ENCODE measurements around the gene MRNIP. TPM values are rescaled to one million over a fixed set of nuclear protein-coding genes. Genes with fewer than 3 reads are reported as not detected.

The MRNIP gene
- total RNA-seq, 1 experiment from 2014 or later, result 31.1 TPM

DNA sequence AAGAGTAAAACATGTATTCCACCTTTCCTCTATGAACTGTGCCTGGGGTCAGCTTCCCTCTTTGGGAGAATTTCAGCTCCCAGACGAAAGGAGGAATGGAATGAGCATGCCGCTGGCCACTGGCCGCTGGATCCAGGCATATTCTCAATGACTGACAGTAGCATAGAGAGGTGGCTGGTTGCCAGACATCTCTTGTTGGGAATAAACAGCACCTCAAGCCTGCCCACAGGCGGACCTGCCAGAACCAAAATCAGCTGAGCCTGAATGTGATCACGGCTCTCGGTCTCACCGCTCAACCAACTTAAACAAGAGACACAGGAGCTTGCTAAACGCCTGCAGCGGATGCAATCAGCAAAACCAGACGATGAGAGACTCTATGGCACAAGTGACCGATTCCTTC is 28.5 kb upstream of the MRNIP start:
- Histone ChIP-seq H2BK20ac (ENCODE audit: low read depth, low read length, poor library complexity, severe bottlenecking) (no peak overlapping the region), H2BK12ac (ENCODE audit: insufficient read length, low read depth, low read length) (no peak overlapping the region), H3K9me3 (ENCODE audit: control insufficient read depth, low read depth, low read length) (peaks cover 15% of the 10 kb centered on the region), H2BK120ac (ENCODE audit: low read depth, low read length, poor library complexity, severe bottlenecking) (no peak overlapping the region), H3K79me2 (ENCODE audit: insufficient read depth, low read length) (no peaks in the 10 kb centered on the region), H4K5ac (ENCODE audit: insufficient read length, low read depth, low read length) (no peak overlapping the region), H3K27me3 (ENCODE audit: insufficient read depth, low read length) (no peaks in the 10 kb centered on the region), H3K18ac (ENCODE audit: insufficient read length, low read depth, low read length) (no peak overlapping the region), H3K27ac (ENCODE audit: insufficient read length, low read depth, low read length) (no peak overlapping the region), H4K8ac (replicated peaks; ENCODE audit: insufficient read length, low read depth, low read length) (no peak overlapping the region), H3K4me2 (ENCODE audit: insufficient read depth, insufficient read length, low read length) (no peak overlapping the region), H4K91ac (ENCODE audit: insufficient read length, low read depth, low read length) (no peak overlapping the region), H3K4me1 (ENCODE audit: insufficient read depth, low read length) (no peaks in the 10 kb centered on the region), H2AFZ (ENCODE audit: low read length) (no peak overlapping the region), H2BK15ac (ENCODE audit: low read depth, low read length) (no peak overlapping the region), H3K56ac (ENCODE audit: insufficient read length, low read depth, low read length) (no peak overlapping the region), H3K23ac (ENCODE audit: insufficient read length, low read depth, low read length) (no peak overlapping the region), H4K20me1 (ENCODE audit: control insufficient read depth, insufficient read depth, insufficient read length) (no peaks in the 10 kb centered on the region), H3K9ac (ENCODE audit: extremely low read depth, insufficient read length, low read length) (no peak overlapping the region), H3K23me2 (ENCODE audit: insufficient read length, low read depth, low read length, poor library complexity, severe bottlenecking) (no peaks in the 10 kb centered on the region), H3K4ac (ENCODE audit: low read depth, low read length) (no peak overlapping the region), H2AK5ac (ENCODE audit: insufficient read length, low read length) (no peak overlapping the region), H3K79me1 (ENCODE audit: insufficient read depth, low read depth, low read length, poor library complexity, severe bottlenecking) (no peaks in the 10 kb centered on the region), H2BK5ac (ENCODE audit: insufficient read length, low read length) (no peak overlapping the region), H3K14ac (ENCODE audit: insufficient read depth, low read length) (no peak overlapping the region), H3T11ph (ENCODE audit: low read length) (no peak overlapping the region)
- H3K4me1 Mint-ChIP-seq, result no peaks in the 10 kb centered on the region
- H3K36me3 Mint-ChIP-seq (ENCODE audit: insufficient read depth in 1 of 3, low read depth in 3 of 3), result peaks cover 56 to 84% (median 80%) of the 10 kb centered on the region in 3 experiments
- TF ChIP-seq, protein P1, sequence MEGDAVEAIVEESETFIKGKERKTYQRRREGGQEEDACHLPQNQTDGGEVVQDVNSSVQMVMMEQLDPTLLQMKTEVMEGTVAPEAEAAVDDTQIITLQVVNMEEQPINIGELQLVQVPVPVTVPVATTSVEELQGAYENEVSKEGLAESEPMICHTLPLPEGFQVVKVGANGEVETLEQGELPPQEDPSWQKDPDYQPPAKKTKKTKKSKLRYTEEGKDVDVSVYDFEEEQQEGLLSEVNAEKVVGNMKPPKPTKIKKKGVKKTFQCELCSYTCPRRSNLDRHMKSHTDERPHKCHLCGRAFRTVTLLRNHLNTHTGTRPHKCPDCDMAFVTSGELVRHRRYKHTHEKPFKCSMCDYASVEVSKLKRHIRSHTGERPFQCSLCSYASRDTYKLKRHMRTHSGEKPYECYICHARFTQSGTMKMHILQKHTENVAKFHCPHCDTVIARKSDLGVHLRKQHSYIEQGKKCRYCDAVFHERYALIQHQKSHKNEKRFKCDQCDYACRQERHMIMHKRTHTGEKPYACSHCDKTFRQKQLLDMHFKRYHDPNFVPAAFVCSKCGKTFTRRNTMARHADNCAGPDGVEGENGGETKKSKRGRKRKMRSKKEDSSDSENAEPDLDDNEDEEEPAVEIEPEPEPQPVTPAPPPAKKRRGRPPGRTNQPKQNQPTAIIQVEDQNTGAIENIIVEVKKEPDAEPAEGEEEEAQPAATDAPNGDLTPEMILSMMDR (conservative IDR thresholded peaks at IDR 0.05), result no peak
- no peak for DNase-seq
- H3K27ac Mint-ChIP-seq, result no peak overlapping the region
- peaks cover 2% of the 10 kb centered on the region for H3K27me3 Mint-ChIP-seq (ENCODE audit: low read depth)
- no CpG with 5 or more reads among the region's 11 CpGs for WGBS (ENCODE audit: extremely low coverage, insufficient read length, low lambda C conversion rate)
- peaks cover 25 to 29% of the 10 kb centered on the region in 2 experiments for H3K9me3 Mint-ChIP-seq
- H3K4me3 Mint-ChIP-seq, result no peak overlapping the region

Data from H9 (cell line).